ENCODE results near the gene HSD17B8.

- TF ChIP-seq CTCF (IDR thresholded peaks at IDR 0.05) (no peak), POLR2A (IDR thresholded peaks at IDR 0.05) (no peak)
Observed at GRCh38 chr6:33254591-33254990, 50.1 kb downstream of the HSD17B8 start.

Measured in lower leg skin (tissue), 3 donors.